MM.1S (cell line): ENCODE results near the gene APOA5.

ENCODE experiments used
- CTCF ChIP-seq: fragments of 300-600 bp; sonication (generic); IDR thresholded peaks from 2 replicates; pipeline ENCODE4 v1.5.1; 2016; ENCODE audit warnings: antibody characterized with exemption, low read length, mixed read lengths
- EZH2 ChIP-seq: fragments of 300-600 bp; sonication (generic); optimal IDR thresholded peaks from 2 replicates; pipeline ENCODE3; 2017; ENCODE audit warnings: low read depth, mild to moderate bottlenecking, antibody characterized with exemption, low read length, mixed read lengths

GRCh38 chr11:116788975-116789374, 2.7 kb downstream of the APOA5 start:
- no peak for TF ChIP-seq CTCF
- no peak for TF ChIP-seq EZH2
